ENCODE data around the gene MRPL11.

The MRPL11 gene

DNA sequence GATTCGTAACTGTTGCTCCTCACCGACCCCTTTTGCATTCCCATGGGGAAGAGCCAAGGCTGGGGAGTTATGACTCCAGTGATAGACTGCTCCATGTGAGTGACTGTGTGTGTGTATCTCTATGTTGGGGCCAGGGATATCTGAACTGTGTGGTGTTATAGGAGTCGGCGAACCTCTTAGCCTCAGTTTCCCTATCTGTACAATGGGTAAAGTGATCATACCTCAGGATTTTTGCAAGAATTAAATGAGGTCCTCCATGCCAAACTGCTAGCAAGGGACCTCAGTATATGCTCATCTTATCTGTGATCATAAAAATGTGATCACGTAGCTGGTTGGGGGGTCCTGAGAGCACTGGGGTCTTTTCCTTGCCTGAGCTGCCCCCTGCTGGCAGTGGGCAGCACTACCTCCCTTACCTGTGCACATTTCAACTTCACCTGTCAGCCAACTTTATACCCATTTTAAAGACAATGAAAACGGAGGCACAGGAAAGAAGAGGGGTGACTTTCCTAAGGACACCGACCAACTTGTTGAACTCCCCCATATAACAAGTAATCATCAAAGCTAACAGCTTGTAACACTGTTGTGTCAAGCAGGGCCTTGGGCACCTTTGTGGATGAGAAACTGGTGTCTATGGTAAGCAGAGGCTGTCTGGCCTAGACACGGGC, 40.2 kb upstream of the MRPL11 start:
- TF ChIP-seq MYC (IDR thresholded peaks at IDR 0.05; ENCODE audit: low read depth, low read length) (0 out of 2 replicates have a peak, but pooled peaks have one; percentile 18), POLR2A (IDR thresholded peaks at IDR 0.05; ENCODE audit: extremely low read depth, insufficient read length) (no peak)
- TF ChIP-seq, protein P1, sequence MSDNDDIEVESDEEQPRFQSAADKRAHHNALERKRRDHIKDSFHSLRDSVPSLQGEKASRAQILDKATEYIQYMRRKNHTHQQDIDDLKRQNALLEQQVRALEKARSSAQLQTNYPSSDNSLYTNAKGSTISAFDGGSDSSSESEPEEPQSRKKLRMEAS (IDR thresholded peaks at IDR 0.05; ENCODE audit: low read depth, low read length), result 0 out of 2 replicates have a peak, but pooled peaks have one; percentile 28
- TF ChIP-seq, protein P2, sequence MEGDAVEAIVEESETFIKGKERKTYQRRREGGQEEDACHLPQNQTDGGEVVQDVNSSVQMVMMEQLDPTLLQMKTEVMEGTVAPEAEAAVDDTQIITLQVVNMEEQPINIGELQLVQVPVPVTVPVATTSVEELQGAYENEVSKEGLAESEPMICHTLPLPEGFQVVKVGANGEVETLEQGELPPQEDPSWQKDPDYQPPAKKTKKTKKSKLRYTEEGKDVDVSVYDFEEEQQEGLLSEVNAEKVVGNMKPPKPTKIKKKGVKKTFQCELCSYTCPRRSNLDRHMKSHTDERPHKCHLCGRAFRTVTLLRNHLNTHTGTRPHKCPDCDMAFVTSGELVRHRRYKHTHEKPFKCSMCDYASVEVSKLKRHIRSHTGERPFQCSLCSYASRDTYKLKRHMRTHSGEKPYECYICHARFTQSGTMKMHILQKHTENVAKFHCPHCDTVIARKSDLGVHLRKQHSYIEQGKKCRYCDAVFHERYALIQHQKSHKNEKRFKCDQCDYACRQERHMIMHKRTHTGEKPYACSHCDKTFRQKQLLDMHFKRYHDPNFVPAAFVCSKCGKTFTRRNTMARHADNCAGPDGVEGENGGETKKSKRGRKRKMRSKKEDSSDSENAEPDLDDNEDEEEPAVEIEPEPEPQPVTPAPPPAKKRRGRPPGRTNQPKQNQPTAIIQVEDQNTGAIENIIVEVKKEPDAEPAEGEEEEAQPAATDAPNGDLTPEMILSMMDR (IDR thresholded peaks at IDR 0.05; ENCODE audit: low read depth, low read length), result peak; percentile 90
- H3K4me3 ChIP-seq (ENCODE audit: low read depth, low read length), result peak overlapping the region; percentile 92
- peak; percentile 65 for DNase-seq (ENCODE audit: low read depth)

DNA sequence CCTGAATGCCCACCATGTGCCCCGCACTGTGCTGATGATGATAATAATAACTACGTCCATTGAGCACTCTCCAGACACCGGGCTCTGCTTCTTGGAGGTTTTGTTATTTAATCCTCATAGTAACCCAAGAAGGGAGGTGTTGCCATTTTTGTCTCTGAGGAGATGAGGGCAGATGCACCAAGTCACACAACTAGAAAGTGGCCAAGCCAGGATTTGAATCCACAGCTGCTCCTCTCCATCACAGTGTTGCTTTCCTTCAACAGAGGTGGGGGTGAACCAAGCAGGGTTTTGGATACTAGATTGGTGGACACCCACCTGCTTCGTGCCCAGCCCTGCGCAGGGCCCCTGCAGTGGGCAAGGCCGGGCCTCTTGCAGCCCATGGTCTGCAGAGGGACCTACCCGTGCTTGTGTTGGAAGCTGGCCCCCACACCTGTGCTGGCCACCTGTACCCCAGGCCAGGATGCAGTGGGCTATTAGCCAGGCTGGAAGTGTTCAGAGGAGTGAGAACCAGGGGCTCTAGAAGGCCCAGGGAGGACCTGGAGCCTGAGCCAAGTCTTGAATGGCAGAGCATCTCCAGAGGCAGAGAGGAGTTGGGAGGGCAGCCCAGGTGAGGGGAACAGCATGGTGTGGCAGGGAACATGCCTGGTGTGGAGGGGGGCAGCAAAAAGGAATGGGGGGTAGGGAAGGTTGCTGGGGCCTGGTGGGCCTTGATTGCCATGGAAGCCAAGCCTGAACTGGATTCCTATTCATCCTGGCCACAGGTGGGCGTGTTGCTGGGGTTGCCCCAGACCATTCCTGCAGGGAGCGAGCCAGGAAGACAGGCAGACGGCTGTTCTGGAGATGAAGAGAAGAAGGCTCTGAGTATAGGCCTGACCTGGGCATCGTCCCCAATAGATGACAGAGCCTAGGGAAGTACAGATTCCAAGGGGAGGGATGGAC, 38.9 kb upstream of the MRPL11 start:
- no peak for DNase-seq (ENCODE audit: low read depth)
- no peak overlapping the region for H3K4me3 ChIP-seq (ENCODE audit: low read depth, low read length)
- TF ChIP-seq, protein P2 (IDR thresholded peaks at IDR 0.05; ENCODE audit: low read depth, low read length), result no peak

DNA sequence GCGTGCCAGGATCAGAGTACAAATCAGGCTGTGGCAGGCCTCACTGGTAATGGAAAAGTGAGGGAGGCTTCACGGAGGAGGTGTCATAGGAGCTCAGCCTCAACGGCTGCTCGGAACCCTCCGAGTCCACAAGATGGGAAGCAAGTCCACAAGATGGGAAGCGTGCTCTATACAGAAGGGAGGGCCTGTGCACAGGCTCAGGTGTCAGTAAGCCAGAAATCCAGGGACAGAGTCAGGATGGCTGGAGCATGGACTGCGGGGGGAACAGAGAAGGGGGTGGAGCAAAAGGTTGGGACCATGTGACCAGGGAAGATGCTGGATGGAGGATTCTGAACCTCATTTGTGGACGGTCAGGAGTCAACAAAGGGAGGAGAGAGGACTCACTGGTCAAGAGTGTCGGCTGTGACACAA, 38.2 kb upstream of the MRPL11 start:
- no peak for DNase-seq (ENCODE audit: low read depth)
- H3K4me3 ChIP-seq (ENCODE audit: low read depth, low read length), result no peak overlapping the region
- TF ChIP-seq MYC (IDR thresholded peaks at IDR 0.05; ENCODE audit: low read depth, low read length), result no peak
- TF ChIP-seq, protein P2 (IDR thresholded peaks at IDR 0.05; ENCODE audit: low read depth, low read length), result no peak
- TF ChIP-seq, protein P1 (IDR thresholded peaks at IDR 0.05; ENCODE audit: low read depth, low read length), result no peak

DNA sequence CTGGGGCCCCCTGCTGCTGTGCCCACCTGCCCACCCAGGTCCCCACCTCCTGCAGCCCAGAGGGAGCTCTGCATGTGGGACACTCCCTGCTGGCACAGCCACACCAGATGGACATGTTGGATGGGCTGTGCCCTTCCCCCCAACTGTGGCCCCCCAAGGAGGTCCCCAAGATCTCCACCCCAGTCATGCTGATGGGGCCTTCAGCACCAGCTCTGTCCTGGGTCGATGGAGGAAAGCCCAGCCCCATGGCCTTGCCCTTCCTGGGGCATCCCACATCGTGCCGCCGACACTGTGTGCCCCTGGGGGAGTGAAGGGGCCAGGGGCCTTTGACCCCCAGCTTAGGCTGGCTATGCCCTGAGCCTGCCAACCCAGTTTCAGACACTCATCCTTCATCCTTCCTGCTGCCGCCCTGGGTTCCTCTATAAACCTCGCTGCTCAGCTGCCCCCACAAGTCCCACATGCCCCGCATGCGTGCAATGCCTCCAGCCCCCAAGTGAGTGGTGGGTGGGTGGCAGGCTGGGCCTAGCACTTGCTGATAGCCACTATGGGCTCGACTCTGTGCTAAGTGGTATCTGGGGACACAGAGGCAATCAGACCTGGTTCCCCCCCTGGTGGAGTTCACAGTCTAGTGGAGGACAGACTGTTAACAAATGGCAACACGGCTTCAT, 37.7 kb upstream of the MRPL11 start:
- DNase-seq (ENCODE audit: low read depth), result no peak
- TF ChIP-seq, protein P1 (IDR thresholded peaks at IDR 0.05; ENCODE audit: low read depth, low read length), result no peak
- no peak for TF ChIP-seq POLR2A (IDR thresholded peaks at IDR 0.05; ENCODE audit: extremely low read depth, insufficient read length)
- TF ChIP-seq MYC (IDR thresholded peaks at IDR 0.05; ENCODE audit: low read depth, low read length), result no peak
- TF ChIP-seq, protein P2 (IDR thresholded peaks at IDR 0.05; ENCODE audit: low read depth, low read length), result no peak
- H3K4me3 ChIP-seq (ENCODE audit: low read depth, low read length), result no peak overlapping the region

DNA sequence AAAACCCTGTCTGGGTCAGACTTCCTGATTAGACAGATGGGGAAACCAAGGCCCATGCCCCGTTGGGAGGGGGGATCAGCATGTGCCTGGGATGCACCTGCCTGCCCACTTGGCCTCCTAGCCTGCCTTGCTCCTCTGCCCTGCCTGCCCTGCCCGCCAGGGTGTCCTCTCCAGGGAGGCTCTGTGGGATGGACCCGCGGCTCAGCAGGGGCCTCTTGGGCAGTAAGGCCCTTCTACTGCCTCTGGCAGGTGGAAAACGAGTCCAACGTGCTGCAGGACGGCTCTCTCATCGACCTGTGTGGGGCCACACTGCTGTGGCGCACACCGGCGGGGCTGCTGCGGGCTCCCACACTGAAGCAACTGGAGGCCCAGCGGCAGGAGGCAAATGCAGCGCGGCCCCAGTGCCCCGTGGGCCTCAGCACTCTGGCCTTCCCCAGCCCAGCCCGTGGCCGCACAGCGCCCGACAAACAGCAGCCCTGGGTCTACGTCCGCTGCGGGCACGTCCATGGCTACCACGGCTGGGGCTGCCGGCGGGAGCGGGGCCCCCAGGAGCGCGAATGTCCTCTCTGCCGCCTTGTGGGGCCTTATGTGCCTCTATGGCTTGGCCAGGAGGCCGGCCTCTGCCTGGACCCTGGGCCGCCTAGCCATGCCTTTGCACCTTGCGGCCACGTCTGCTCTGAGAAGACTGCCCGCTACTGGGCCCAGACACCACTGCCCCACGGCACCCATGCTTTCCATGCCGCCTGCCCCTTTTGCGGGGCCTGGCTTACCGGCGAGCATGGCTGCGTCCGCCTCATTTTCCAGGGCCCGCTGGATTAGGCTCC, 36.9 kb upstream of the MRPL11 start:
- no peak for DNase-seq (ENCODE audit: low read depth)
- TF ChIP-seq, protein P1 (IDR thresholded peaks at IDR 0.05; ENCODE audit: low read depth, low read length), result no peak
- TF ChIP-seq MYC (IDR thresholded peaks at IDR 0.05; ENCODE audit: low read depth, low read length), result no peak
- no peak overlapping the region for H3K4me3 ChIP-seq (ENCODE audit: low read depth, low read length)
